GM12875 (cell line): ENCODE measurements around the gene HCFC1.

Source experiments
- H3K4me3 ChIP-seq: one replicate; pipeline ENCODE4 v1.5.1; 2011; ENCODE audit warnings: low read depth, low read length, control low read depth
- TF ChIP-seq, protein P1 (sequence below): IDR thresholded peaks from 2 replicates; pipeline ENCODE4 v1.5.1; 2011; ENCODE audit warnings: low read depth, mild to moderate bottlenecking, control low read depth, inconsistent platforms, low read length, moderate library complexity, borderline replicate concordance; ENCODE audit not compliant: insufficient read depth

Gene HCFC1

DNA sequence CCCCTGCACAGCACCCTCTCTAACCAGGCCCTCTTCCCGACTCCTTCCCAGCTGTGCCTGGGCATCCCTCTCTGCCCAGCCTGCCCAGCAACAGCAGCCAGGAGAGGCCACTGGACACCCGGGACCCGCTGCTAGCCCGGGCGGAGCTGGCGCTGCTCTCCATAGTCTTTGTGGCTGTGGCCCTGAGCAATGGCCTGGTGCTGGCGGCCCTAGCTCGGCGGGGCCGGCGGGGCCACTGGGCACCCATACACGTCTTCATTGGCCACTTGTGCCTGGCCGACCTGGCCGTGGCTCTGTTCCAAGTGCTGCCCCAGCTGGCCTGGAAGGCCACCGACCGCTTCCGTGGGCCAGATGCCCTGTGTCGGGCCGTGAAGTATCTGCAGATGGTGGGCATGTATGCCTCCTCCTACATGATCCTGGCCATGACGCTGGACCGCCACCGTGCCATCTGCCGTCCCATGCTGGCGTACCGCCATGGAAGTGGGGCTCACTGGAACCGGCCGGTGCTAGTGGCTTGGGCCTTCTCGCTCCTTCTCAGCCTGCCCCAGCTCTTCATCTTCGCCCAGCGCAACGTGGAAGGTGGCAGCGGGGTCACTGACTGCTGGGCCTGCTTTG, 66.0 kb downstream of the HCFC1 start:
- H3K4me3 ChIP-seq, result no peak overlapping the region
- TF ChIP-seq, protein P1, sequence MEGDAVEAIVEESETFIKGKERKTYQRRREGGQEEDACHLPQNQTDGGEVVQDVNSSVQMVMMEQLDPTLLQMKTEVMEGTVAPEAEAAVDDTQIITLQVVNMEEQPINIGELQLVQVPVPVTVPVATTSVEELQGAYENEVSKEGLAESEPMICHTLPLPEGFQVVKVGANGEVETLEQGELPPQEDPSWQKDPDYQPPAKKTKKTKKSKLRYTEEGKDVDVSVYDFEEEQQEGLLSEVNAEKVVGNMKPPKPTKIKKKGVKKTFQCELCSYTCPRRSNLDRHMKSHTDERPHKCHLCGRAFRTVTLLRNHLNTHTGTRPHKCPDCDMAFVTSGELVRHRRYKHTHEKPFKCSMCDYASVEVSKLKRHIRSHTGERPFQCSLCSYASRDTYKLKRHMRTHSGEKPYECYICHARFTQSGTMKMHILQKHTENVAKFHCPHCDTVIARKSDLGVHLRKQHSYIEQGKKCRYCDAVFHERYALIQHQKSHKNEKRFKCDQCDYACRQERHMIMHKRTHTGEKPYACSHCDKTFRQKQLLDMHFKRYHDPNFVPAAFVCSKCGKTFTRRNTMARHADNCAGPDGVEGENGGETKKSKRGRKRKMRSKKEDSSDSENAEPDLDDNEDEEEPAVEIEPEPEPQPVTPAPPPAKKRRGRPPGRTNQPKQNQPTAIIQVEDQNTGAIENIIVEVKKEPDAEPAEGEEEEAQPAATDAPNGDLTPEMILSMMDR, result no peak

DNA sequence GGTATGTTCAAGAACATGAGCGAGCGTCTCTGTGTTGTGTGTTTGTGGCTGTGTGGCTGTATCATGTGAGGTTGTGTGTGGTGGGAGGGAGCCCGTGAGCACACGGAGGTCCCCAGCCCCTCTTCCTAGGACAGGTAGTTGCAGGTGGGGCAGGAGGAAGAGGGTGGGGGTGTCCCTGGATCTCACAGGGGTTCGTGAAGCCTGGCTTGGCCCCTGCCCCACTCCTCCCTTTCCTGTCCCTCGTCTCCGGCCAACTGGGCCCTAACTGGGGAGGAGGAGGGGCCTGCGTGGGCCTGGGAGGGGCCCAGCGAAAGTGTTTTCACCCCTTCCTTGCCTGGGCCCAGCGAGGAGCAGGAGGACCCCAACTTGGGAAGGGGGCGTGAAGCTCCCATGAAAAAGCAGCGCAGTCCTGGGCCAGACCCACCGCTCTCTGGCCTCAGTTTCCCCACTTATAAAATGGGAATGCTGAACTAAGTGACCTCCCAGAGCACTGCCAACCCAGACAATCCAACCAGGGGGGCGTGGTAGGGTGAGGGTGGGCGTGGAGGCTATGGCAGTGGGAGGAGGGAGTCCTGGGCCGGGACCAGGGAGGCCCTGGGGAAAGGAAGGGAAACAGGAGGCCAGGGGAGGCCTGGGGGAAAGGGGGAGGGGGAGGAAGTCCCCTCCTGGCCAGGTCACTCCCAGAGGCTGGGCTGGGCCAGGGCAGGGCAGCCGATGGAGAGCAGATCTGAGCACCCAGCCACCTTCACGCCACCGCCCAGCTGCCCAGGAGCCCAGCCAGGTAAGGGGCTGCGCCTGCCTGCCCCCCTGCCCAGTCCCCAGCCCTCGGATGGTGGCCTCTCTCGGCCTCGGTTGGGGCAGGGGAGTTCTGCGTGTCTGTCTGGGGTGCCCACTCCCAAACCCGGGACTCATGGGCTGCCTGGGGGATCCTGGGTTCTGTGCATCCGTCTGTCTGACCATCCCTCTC, 67.3 kb downstream of the HCFC1 start, which contains the start of gene AVPR2:
Gene AVPR2 (plus strand): TSS at position 683 of the 967 bp plus-strand sequence. CDS start 473 bp downstream, outside the sequence.
- no peak within 1 kb of the TSS for H3K4me3 ChIP-seq
- TF ChIP-seq, protein P1, result no peak

DNA sequence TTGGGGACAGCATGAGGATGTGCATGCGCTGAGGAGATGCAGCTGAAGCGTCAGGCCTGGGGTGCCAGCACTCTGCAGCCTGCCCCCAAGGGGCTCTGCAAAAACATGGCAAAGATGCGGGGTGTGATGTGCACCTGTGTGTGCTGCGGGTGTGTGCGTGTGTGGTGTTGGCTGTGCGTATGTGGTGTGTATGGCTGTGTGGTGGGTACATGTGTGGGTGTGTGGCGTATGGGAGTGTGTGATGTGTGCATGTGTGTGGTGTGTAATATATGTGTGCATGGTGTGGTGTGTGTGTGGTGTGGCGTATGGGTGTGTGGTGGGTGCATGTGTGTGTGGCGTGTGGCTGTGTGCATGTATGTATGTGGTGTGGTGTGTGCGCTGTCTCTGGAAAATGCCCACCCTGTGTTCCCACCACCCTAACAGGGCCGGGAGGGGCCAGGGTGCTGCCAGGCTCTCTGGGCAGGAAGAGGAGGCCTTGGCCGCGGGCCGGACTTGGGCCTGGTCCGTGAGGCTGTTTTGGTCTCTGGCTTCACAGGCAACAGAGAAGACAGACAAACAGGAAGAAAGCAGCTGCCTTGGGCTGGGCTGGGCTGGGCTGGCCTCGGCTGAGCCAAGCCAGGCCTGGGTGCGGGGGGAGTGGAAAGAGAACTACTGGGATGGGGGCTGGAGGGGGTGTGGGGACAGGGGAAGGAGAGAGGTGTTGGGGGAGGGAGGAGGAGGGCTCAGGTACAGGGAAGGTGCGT, 68.2 kb downstream of the HCFC1 start:
- TF ChIP-seq, protein P1, result no peak

DNA sequence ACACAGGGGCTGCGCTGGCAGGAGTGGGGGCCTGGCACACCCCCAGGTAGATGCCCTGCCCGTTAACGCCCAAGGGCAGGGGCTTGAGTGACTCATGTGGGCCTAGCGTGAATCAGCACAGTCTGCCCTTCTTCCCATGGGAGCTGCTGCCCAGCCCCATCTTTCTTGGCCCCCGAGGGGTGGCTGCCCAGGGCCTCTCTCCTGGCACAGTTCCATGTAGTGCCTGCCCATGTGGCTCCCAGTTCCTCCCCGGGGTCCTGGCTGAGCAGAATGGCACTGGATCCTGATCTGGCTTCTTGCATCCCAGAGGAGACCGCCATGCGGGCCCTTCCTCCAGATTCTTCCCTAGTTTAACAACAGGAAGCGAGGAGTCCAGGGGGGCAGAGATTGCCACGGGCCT, 69.2 kb downstream of the HCFC1 start:
- TF ChIP-seq, protein P1, result no peak
- H3K4me3 ChIP-seq, result no peak overlapping the region

More for the DNA sequence above, 68.2 kb downstream of the HCFC1 start:
- H3K4me3 ChIP-seq, result no peak overlapping the region

DNA sequence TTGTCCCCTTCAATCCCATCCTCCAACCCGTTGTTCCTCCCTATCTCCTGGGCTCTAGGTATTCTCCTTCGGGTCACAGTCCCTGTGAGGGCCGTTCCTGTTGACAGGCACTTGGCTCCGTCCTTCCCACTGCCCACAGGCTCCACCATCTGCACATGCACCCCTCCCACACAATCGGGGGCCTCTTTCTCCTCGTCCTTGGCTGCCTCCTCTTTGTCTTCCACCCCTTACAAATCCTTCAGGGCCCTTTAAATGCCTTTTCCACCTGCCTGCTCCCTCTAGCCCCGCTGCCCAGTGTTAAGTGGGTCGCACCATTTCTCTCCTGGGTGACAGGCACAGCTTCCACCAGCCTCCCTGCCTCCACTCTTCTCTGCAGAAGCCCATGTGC, 69.9 kb downstream of the HCFC1 start:
- H3K4me3 ChIP-seq, result no peak overlapping the region
- TF ChIP-seq, protein P1, result no peak

DNA sequence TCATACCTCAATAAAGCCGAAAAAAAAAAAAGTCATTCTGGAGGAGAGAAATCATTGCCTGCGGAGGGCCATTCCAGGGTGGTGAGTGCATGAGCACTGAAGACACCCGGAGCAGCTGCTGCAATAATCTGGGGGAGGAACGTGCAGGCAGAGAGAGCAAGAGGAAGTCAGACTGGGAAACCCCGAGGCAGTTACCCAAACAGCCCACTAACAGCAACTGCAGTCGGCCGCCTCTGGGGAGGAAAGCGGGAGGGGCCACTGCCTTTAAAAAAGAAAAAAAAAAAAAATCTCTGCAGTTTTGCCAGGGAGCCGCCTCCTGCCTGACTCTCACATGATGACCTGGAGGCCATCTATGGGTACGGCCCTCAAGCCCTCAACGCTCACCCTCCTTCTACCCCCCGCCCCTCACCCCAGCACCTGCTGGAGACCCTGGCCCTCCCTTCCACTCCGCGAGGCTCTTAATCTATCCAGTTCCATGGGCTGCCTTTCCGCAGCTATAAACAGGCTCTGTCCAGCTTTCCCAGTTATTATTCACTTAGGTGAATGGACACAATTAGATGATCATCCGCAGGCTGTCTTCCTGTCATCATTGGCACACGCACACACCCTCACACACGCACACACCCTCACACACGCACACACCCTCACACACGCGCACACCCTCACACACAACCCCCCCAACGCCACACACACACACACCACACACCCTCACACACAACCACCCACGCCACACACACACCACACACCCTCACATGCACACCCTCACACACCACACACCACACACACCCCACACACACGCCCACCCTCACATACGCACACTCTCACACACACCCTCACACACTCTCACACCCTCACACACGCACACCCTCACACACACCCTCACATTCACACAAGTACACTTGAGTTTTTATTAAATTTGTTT, 70.5 kb downstream of the HCFC1 start:
- TF ChIP-seq, protein P1, result no peak
- H3K4me3 ChIP-seq, result no peak overlapping the region
